ENCODE measurements around the gene CBX2.
A peak's percentile ranks its signal among the peaks of the same experiment; 100 is the strongest.
"Not testable (repeated sequence)": the region's sequence is repeated elsewhere in the genome, so short reads cannot be mapped to it uniquely, and the experiment has no call there.

Gene CBX2

GRCh38 chr17:79742951-79743476 lies 34.9 kb upstream of the CBX2 start:
- no peak for DNase-seq (ENCODE audit: low read depth in 4 of 4, low spot score in 1 of 4)

GRCh38 chr17:79743614-79744013 lies 34.3 kb upstream of the CBX2 start:
- no peak for DNase-seq (ENCODE audit: low read depth in 4 of 4, low spot score in 1 of 4)

GRCh38 chr17:79745641-79746105 lies 32.3 kb upstream of the CBX2 start:
- no peak for DNase-seq (ENCODE audit: low read depth in 4 of 4, low spot score in 1 of 4)

GRCh38 chr17:79746889-79747507 lies 30.9 kb upstream of the CBX2 start:
- no peak for DNase-seq (ENCODE audit: low read depth in 4 of 4, low spot score in 1 of 4)

GRCh38 chr17:79747508-79748294 lies 30.2 kb upstream of the CBX2 start:
- DNase-seq (ENCODE audit: low read depth in 4 of 4, low spot score in 1 of 4), result no peak

- DNase-seq (ENCODE audit: low read depth in 4 of 4, low spot score in 1 of 4), result no peak
Observed at GRCh38 chr17:79748295-79749099, 29.5 kb upstream of the CBX2 start.

GRCh38 chr17:79749156-79749815 lies 28.7 kb upstream of the CBX2 start:
- DNase-seq (ENCODE audit: low read depth in 4 of 4, low spot score in 1 of 4), result no peak

- no peak for DNase-seq (ENCODE audit: low read depth in 4 of 4, low spot score in 1 of 4)
Observed at GRCh38 chr17:79749958-79750357, 28.0 kb upstream of the CBX2 start.

GRCh38 chr17:79750650-79751545 lies 27.1 kb upstream of the CBX2 start:
- DNase-seq (ENCODE audit: low read depth in 4 of 4, low spot score in 1 of 4), result no peak

- DNase-seq (ENCODE audit: low read depth in 4 of 4, low spot score in 1 of 4), result peak in 1 of 4 experiments; percentile 30
Observed at GRCh38 chr17:79752175-79752574, 25.8 kb upstream of the CBX2 start.

GRCh38 chr17:79754370-79754769 lies 23.6 kb upstream of the CBX2 start:
- DNase-seq (ENCODE audit: low read depth in 4 of 4, low spot score in 1 of 4), result no peak

GRCh38 chr17:79754903-79755302 lies 23.0 kb upstream of the CBX2 start:
- DNase-seq (ENCODE audit: low read depth in 4 of 4, low spot score in 1 of 4), result not testable (repeated sequence)

GRCh38 chr17:79755591-79755990 lies 22.4 kb upstream of the CBX2 start:
- DNase-seq (ENCODE audit: low read depth in 4 of 4, low spot score in 1 of 4), result no peak

- DNase-seq (ENCODE audit: low read depth in 4 of 4, low spot score in 1 of 4), result no peak
Observed at GRCh38 chr17:79757140-79757745, 20.7 kb upstream of the CBX2 start.

- no peak for DNase-seq (ENCODE audit: low read depth in 4 of 4, low spot score in 1 of 4)
Observed at GRCh38 chr17:79758271-79758670, 19.7 kb upstream of the CBX2 start.

- DNase-seq (ENCODE audit: low read depth in 4 of 4, low spot score in 1 of 4), result no peak
Observed at GRCh38 chr17:79760197-79760906, 17.6 kb upstream of the CBX2 start.

GRCh38 chr17:79761894-79762589 lies 15.9 kb upstream of the CBX2 start:
- no peak for DNase-seq (ENCODE audit: low read depth in 4 of 4, low spot score in 1 of 4)

GRCh38 chr17:79765708-79766107 lies 12.2 kb upstream of the CBX2 start:
- no peak for DNase-seq (ENCODE audit: low read depth in 4 of 4, low spot score in 1 of 4)

Measured in stimulated activated CD4-positive, alpha-beta T cell treated with anti-CD3 and anti-CD28 coated beads, Interleukin-1b, Interleukin-23, amount 100 ng/mL, for 24 hours (primary cell).